Measurements from ENCODE around the gene PLEKHG3.

DNA sequence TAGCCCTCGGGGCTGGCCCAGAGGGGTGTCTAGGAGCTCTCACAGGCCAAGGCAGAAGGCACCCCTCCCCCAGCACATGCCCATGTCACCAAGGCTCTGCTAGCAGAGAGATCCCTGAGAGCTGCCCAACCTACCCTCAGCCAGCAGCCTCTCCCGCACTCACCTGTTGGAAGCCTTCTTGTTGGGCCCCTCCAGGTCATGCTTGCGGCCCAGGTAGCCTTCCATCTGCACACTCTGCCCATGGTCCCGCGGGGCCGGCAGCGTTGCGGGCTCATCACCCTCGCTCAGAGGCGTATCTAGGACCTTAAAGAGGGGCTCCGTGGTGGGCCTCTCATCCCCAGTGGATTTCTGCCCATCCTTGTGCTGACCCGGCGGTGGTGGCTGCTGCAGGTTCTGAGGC, 49.1 kb downstream of the PLEKHG3 start:
- TF ChIP-seq GATA3 (IDR thresholded peaks at IDR 0.05; ENCODE audit: low read depth, low read length) (no peak), GATA2 (IDR thresholded peaks at IDR 0.05; ENCODE audit: low read depth, low read length) (no peak)

Data from SH-SY5Y (cell line).